ENCODE measurements around the gene ENTPD8.

ENTPD8 gene, protein sequence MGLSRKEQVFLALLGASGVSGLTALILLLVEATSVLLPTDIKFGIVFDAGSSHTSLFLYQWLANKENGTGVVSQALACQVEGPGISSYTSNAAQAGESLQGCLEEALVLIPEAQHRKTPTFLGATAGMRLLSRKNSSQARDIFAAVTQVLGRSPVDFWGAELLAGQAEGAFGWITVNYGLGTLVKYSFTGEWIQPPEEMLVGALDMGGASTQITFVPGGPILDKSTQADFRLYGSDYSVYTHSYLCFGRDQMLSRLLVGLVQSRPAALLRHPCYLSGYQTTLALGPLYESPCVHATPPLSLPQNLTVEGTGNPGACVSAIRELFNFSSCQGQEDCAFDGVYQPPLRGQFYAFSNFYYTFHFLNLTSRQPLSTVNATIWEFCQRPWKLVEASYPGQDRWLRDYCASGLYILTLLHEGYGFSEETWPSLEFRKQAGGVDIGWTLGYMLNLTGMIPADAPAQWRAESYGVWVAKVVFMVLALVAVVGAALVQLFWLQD

DNA sequence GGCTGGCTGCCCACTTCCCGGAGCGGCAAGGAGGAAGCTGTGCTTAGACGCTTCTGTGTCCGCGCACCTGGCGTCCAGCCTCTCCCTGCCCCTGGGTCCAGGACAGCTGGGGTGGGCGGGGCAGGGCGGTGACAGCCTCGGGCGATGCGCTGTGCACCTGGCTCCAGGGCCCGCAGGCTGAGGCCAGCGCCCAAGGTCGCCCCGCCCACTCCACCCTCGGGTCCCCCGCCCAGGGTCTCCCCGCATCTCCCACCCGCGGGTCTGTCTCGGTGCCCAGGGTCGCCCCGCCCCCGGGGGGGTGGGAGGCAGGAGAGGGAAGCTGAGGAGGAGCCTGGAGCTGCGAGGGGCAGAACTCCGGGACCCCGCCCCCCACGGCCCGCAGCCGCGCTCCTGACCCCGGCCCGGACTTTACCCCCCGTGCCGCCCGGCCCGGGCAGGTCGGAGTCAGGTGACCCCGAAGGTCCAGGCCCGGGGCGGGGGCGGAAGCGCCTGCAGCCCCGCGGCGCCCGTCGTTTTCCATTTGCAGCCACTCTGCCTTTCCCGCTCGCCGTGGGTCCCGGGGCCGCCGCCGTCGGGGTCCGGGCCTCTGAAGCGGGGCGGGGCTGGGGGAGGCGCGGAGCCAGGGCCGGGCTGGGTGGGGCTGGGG, at the start of gene ENTPD8:
Gene ENTPD8 (minus strand): TSS at position 69 of the 646 bp plus-strand sequence. CDS start 3,072 bp downstream, outside the sequence.
- Histone ChIP-seq H3K36me3 (ENCODE audit: insufficient read depth, low read length) (no peaks in the 10 kb centered on the region), H3K4me1 (ENCODE audit: insufficient read depth, low read length) (0 out of 2 replicates have a peak, but pooled peaks cover 3% of the 10 kb centered on the region), H3K9ac (ENCODE audit: low read depth, low read length) (peak within 1 kb of the TSS; percentile 49), H3K9me3 (ENCODE audit: control insufficient read depth, insufficient read depth, low read length) (no peaks in the 10 kb centered on the region)

DNA sequence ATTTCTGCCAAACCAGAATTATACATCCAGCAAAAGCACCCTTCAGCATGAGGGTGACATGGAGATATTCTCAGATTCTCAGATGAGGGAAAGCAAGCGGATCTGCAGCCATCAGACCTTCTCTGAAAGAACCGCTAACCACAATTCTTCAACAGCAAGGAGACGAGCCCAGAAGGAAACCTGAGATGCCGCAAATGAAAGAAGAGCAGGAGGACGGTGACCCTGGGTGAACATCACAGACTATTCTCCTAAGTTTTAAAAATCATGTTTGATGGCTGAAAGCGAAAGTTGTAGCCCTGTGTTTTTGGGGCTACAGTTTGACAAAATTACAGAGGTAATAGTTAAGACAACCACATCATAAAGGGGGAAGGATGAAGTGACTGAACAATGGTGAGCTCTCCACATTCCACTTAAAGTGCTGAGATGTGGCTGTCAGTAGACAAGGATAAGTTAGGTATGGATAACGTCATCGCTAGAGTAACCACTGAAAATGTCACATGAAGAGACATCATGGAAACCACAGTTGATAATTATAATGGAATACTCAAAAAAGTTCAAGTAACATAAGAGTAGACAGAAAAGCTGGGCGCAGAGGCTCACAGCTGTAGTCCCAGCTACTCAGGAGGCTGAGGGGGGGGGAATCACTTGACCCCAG, 49.5 kb upstream of the ENTPD8 start:
- H3K36me3 ChIP-seq (ENCODE audit: insufficient read depth, low read length): no peaks in the 10 kb centered on the region
- H3K9me3 ChIP-seq (ENCODE audit: control insufficient read depth, insufficient read depth, low read length): no peaks in the 10 kb centered on the region
- no peaks in the 10 kb centered on the region for H3K4me1 ChIP-seq (ENCODE audit: insufficient read depth, low read length)
- no peak overlapping the region for H3K9ac ChIP-seq (ENCODE audit: low read depth, low read length)

DNA sequence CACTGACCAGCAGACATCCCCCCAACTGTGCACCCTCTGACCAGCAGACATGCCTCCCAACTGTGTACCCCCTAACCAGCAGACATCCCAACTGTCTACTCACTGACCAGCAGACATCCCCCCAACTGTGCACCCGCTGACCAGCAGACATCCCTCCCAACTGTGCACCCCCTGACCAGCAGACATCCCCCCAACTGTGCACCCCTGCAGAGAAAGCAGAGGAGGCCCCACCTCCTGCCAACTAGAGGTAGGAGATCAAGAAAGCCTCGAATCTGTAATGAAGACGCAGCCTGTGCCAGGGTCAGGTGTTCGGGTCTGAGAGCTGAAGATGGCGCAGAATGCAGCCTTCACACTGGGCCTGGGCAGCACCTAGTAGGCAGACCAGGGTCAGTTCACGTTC, 47.7 kb upstream of the ENTPD8 start:
- Histone ChIP-seq H3K9ac (ENCODE audit: low read depth, low read length) (no peak overlapping the region), H3K36me3 (ENCODE audit: insufficient read depth, low read length) (no peaks in the 10 kb centered on the region), H3K4me1 (ENCODE audit: insufficient read depth, low read length) (no peaks in the 10 kb centered on the region), H3K9me3 (ENCODE audit: control insufficient read depth, insufficient read depth, low read length) (no peaks in the 10 kb centered on the region)

DNA sequence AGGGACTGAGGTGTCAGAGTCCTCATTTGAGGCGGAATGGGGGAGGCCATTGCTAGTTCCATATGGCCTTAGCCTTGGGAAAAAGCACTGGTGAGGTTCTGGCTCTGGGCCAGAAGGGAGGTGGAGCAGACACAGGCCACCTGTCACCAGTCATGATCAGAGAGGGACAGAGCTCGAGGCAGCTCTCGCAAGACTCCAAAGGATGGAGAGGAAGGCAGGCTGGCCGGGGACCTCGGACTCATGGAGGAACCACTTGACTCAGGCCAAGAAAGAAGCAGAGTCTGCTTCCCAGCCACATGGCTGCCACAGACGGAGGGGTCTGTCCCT, 47.1 kb upstream of the ENTPD8 start:
- Histone ChIP-seq H3K4me1 (ENCODE audit: insufficient read depth, low read length) (no peaks in the 10 kb centered on the region), H3K9me3 (ENCODE audit: control insufficient read depth, insufficient read depth, low read length) (no peaks in the 10 kb centered on the region), H3K9ac (ENCODE audit: low read depth, low read length) (no peak overlapping the region), H3K36me3 (ENCODE audit: insufficient read depth, low read length) (no peaks in the 10 kb centered on the region)

DNA sequence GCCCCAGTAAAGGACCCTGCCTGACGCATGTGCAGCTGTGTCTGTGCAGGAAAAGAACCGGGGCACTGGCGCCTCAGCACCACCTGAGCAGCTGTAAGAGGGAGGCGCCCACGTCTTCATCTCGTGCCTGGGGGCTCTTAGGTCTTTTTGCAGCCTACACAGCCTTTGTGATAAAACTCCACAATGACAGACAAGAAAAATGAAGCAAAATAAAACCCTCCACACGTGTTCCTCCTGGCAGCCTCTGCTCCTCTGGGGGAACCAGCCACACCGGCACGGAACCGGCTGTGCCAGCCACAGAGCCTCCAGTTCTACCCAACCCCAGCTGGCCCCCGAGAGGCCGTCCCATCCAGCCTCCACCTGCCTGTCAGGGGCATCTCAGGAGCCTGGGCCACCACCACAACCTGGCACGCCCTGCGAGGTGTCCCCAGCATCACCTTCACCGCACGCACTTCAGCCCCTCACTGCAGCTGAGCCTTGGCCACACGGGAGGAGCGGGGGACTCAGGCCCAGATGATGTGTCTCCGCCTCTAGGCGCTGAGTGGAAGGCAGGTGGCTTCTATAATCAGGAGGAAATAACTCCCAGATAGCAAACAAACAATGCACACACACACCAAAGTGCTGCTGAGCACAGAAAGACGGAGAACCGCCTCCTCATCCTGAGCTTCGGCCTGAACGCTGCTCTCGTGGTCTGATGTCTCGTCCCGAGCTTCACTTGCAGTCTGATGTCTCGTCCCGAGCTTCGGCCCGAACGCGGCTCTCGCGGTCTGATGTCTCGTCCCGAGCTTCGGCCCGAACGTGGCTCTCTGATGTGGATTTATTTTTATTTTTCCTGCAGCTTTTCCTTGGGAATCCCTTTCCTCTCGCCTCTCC, 46.5 kb upstream of the ENTPD8 start:
- Histone ChIP-seq H3K9ac (ENCODE audit: low read depth, low read length) (no peak overlapping the region), H3K4me1 (ENCODE audit: insufficient read depth, low read length) (no peaks in the 10 kb centered on the region), H3K9me3 (ENCODE audit: control insufficient read depth, insufficient read depth, low read length) (no peaks in the 10 kb centered on the region), H3K36me3 (ENCODE audit: insufficient read depth, low read length) (no peaks in the 10 kb centered on the region)

DNA sequence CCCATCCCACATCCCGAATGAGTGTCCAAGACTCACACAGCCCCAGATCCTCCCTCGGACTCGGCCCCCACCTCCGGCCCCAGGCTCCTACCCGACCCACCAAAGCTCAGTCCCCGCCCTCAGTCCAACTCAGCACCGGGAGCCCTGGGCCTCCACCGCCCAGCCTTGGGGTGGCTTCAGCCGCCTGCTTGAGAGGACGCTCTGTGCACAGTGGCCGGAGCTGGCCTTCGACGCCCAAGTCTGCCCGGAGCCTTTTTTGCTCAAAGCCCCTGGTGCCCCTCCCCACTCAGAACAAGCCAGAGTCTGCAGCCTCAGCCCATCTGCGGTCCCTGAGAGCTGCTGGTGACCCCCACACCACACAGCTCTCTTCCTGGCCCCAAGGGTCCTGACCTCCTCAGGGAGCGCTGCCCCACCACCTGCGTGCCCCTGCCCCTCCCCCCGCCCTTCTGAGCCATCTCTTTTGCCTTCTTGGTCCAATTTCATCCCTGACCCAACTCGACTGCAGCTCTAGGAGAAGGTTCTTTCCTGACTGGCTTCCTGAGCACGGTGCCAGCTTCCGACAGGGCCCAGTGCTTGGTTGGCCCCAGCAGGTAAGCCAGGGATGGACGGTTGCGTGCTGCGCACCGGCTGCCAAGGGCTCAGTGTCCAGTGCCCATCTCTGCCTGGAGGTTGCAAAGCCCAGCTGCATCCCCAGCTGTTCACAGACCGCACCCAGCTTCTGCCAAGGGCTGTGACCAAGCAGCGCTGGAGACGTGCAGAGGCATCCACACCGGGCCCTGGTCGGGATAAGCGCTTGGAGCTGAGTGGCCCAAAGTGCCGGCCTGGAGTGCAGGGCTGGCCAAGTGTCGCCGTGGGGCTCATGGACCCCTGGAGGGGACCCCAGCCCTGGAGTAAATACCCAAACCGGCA, 45.6 kb upstream of the ENTPD8 start:
- Histone ChIP-seq H3K4me1 (ENCODE audit: insufficient read depth, low read length) (no peaks in the 10 kb centered on the region), H3K9ac (ENCODE audit: low read depth, low read length) (no peak overlapping the region), H3K36me3 (ENCODE audit: insufficient read depth, low read length) (no peaks in the 10 kb centered on the region), H3K9me3 (ENCODE audit: control insufficient read depth, insufficient read depth, low read length) (no peaks in the 10 kb centered on the region)

DNA sequence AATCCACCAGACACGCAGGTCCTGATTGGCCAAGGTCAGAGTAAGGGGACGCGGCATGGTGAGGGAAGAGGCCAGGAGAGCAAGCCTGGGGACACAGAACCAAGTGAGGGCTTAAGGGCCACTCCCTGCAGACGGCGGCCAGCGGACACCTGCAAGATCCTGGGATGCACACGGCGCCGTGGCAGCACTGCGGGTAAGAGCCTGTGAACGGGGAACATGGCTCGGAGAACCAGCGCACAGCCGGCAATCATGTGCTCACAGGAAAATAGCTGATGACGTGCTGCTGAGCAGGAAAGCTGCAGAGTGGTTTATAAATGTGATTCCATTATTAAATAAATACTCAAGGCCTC, 45.0 kb upstream of the ENTPD8 start:
- Histone ChIP-seq H3K9me3 (ENCODE audit: control insufficient read depth, insufficient read depth, low read length) (no peaks in the 10 kb centered on the region), H3K4me1 (ENCODE audit: insufficient read depth, low read length) (no peaks in the 10 kb centered on the region), H3K36me3 (ENCODE audit: insufficient read depth, low read length) (no peaks in the 10 kb centered on the region), H3K9ac (ENCODE audit: low read depth, low read length) (no peak overlapping the region)

DNA sequence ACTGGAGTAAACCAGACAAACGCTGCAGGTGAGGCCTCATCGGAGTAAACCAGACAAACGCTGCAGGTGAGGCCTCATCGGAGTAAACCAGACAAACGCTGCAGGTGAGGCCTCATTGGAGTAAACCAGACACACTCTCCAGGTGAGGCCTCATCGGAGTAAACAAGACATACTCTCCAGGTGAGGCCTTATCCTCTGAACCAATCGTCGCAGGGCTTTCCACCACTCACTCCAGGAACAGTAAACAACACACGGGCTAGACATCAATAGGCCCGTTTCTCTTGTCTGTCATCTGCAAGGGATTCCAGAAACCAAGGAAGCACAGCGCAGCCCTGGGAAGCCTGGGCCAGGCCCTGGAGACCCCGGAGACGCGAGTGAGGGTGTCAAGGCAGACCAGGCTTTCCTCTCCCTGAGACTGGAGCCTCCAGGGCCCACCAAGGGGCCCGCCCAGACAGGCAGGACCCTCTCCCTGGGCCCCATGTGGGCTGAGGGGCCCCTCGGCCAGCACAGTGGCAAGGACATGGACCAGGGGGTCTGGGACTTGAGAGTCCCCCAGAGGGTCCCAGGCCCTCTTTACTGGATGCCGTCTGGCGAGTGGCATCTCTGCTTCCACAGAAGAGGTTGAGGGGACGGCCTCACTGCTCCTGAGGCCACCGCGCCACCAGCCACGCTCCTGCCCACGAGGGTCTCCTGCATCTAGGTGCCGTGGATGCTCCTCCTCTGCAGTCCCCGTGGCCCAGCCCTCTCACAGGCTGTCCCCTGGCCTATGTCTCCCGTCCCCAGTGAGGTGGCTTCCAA, 44.4 kb upstream of the ENTPD8 start:
- Histone ChIP-seq H3K4me1 (ENCODE audit: insufficient read depth, low read length) (no peaks in the 10 kb centered on the region), H3K36me3 (ENCODE audit: insufficient read depth, low read length) (no peaks in the 10 kb centered on the region), H3K9ac (ENCODE audit: low read depth, low read length) (no peak overlapping the region), H3K9me3 (ENCODE audit: control insufficient read depth, insufficient read depth, low read length) (no peaks in the 10 kb centered on the region)

DNA sequence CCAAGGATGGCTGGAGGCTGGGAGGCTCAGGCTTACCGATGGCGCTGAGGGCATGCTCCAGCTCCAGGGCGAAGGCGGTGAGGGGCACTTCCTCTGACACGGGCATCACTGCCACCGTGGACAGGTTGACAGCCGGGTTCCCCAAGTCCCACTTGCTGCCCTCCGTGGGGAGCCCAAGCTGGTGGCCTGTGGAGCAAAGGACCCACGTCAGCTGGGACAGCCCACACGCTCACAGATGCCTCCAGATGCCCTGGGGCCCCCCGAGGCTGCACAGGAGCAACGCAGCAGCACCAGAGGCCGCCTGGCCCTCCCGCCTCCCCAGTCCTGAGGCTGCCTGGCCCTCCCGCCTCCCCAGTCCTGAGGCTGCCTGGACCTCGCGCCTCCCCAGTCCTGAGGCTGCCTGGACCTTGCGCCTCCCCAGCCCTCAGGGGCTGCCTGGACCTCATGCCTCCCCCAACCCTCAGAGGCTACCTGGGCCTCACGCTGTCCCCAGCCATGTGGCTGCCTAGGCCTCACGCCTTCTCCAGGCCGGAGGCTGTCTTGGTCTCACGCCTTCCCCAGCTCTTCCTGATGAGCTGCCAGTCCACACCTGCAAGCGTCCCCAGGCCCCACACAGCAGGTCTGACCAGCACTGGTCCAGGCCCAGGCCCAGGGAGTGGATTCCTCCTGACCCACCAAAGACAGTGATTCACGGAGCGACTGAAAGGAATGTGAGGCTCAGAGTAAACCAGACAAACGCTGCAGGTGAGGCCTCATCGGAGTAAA, 43.6 kb upstream of the ENTPD8 start:
- H3K4me1 ChIP-seq (ENCODE audit: insufficient read depth, low read length): no peaks in the 10 kb centered on the region
- H3K9me3 ChIP-seq (ENCODE audit: control insufficient read depth, insufficient read depth, low read length): no peaks in the 10 kb centered on the region
- no peaks in the 10 kb centered on the region for H3K36me3 ChIP-seq (ENCODE audit: insufficient read depth, low read length)
- no peak overlapping the region for H3K9ac ChIP-seq (ENCODE audit: low read depth, low read length)

DNA sequence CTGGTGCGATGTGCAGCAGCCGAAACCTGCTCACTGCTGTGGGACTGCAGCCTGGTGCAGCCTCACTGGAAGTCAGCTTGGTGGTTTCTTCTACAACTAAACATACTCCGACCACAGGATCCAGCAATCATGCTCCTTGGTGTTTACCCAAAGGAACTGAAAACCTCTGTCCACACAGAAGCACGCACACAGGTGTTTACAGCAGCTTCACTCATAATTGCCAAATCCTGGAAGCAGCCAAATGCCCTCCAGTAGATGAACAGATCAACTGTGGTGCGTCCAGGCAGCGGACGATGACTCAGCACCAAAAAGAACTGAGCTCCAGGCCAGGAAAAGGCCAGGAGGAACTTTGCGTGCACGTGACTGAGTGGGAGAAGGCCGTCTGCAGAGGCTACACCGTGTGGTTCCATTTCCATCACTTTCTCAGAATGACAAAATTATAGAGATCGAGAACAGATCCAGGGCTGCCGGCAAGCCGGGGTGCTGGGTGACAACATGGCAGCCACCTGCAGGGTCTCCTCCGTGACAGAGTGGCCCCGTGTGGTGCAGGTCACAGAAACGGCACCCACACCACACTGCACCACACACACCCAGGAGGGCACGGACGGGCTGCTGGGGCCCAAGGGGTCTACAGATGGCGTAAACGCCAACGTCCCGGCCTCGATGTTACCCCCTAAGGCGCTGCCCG, 41.1 kb upstream of the ENTPD8 start:
- no peaks in the 10 kb centered on the region for H3K36me3 ChIP-seq (ENCODE audit: insufficient read depth, low read length)
- H3K9ac ChIP-seq (ENCODE audit: low read depth, low read length): no peak overlapping the region
- no peaks in the 10 kb centered on the region for H3K4me1 ChIP-seq (ENCODE audit: insufficient read depth, low read length)
- H3K9me3 ChIP-seq (ENCODE audit: control insufficient read depth, insufficient read depth, low read length): no peaks in the 10 kb centered on the region

DNA sequence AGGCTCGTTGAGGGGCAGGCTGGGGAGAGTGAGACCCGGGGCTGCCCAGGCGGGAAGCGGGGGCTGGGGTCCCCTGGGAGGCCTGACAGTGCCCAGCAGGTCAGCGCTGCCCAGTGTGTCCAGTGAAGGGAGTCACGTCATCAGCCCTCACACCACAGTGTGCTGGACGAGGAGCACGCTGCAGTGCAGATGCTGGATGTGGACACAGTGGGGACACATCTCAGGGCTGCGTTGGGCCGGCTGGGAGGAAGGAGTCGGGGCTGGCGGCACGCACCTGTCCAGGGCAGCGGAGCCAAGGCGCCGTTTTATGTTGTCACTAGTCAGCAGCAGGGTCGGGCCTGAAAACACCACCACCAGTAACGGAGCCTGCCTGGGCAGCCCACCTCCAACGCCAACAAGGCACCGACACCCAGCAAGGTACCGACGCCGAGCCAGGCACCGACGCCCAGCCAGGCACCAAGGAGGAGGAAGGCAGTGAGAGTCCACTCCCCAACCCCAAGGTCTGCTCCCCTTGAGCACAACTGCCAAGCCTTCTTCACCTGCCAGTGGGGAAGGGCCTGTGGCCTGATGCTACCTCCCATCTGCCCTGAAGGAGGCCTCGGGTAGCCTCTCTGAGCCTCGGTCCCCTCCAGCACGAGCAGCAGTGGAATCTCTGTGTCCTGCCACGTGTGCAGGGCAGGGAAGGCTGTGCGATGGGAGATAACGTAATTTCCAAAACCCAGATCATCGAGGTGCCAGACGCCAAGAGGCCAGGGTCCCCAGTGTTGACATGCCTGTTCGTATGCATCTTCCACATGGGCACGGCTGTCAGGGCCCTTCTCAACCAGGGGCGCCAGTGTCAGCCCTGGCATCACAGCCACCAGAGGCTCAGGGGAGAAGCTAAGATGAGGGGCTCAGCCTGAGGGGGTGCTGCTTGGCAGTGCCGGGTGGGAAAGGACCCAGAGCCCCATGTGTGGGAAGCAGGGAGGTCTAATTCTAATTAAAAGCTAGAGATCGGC, 39.8 kb upstream of the ENTPD8 start:
- H3K36me3 ChIP-seq (ENCODE audit: insufficient read depth, low read length): no peaks in the 10 kb centered on the region
- H3K9ac ChIP-seq (ENCODE audit: low read depth, low read length): no peak overlapping the region
- no peaks in the 10 kb centered on the region for H3K4me1 ChIP-seq (ENCODE audit: insufficient read depth, low read length)
- peaks cover 3% of the 10 kb centered on the region for H3K9me3 ChIP-seq (ENCODE audit: control insufficient read depth, insufficient read depth, low read length)
